HG02588 (cell line): ENCODE measurements around the gene C17orf75.
"Not testable (repeated sequence)": the region's sequence is repeated elsewhere in the genome, so short reads cannot be mapped to it uniquely, and the experiment has no call there.

Experiments
- ATAC-seq: cut with Tn5 transposase; IDR thresholded peaks from one replicate; pipeline ENCODE4 v1.9.1; 2021; ENCODE audit warnings: mild to moderate bottlenecking, moderate library complexity; ENCODE audit not compliant: unreplicated experiment

Gene C17orf75

GRCh38 chr17:32341857-32342602, at the start of gene C17orf75:
TSS of gene C17orf75 (minus strand) at chr17:32342173. CDS start at chr17:32342139, 34 bp downstream.
- peak; percentile 76 for ATAC-seq

- ATAC-seq = no peak
Measured at GRCh38 chr17:32388613-32389459, 46.9 kb upstream of the C17orf75 start.

- ATAC-seq = not testable (repeated sequence)
Measured at GRCh38 chr17:32388128-32388527, 46.2 kb upstream of the C17orf75 start.

GRCh38 chr17:32386844-32387243, 44.9 kb upstream of the C17orf75 start:
- no peak for ATAC-seq

- no peak for ATAC-seq
Measured at GRCh38 chr17:32385971-32386370, 44.0 kb upstream of the C17orf75 start.

DNA sequence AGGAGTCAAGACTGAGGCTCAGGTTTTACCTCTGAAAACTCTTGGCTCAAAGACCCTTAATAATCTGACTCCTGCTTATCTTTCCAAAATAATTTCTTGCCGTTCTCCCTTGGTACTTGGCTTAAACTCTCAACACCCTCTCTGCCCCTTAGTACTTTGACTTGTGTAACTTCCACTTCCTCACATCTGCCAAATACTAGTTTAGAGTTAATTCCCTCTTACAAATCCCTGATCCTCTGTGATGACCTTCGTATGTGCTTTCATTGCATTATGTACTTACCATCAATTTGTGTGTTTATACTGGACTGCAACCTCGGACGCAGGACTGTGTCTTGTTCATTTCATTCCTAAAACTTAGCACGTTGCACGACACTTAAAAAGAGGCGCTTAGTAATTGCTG, 43.1 kb upstream of the C17orf75 start:
- no peak for ATAC-seq

DNA sequence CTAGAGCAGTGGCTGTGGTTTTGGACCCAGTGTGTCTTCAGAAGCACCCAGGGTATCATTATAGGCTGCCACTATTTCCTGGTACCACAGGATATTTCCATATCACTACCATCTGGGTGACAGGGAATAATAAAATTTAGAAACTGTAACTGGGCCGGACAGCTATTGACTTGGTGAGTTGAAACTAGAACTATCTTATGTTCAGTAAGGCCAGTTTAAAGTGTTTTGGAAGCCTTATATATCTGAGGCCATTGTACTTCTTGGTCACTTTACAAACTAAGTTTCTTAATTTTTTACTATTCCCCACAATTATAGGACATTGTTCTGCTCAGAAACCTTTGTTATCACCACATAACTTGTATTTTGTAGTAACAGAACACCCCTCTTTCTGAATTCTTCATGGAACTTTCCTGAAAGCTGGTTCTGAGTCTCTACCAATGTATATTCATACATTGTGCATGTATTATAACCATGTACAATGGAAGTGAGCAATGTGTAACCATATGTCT, 42.0 kb upstream of the C17orf75 start:
- no peak for ATAC-seq

GRCh38 chr17:32382526-32383223, 40.7 kb upstream of the C17orf75 start:
- ATAC-seq = no peak

DNA sequence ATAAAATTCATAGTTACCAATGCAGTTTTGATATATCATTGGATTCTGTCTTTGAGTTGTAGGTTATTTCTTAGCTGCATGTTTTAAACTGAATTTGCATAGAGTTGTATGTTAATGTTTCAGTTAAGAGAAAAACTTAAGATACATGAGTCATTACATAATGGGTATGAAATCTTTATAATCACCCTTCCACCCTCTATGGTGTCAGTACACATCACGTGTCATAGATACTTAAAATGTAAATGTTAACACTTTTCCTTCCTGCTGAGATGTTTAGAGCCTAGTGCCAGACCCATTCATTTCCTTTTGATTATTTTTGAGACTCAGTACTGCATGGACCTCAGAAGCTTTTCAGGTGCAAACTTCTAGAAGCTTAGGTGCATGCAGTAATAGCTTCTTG, 28.5 kb upstream of the C17orf75 start:
- no peak for ATAC-seq

DNA sequence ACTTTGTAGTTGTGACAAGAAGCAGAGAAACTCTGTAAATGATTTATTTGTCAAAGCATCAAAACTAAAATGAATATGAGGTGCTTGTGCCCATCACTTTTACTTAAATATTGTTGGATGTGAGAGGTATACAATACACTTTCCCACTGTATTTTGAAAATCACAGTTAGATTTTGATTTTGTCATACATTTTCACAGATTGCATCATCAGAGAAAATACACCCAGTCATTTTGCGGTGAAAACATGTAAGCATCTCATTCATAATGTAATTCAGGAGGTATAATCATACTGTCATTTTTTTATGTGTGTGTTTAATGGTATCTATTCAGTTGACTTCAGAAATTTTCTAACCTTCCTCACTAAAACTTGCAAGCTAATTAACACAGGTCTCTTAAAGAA, 19.3 kb upstream of the C17orf75 start:
- ATAC-seq = no peak

DNA sequence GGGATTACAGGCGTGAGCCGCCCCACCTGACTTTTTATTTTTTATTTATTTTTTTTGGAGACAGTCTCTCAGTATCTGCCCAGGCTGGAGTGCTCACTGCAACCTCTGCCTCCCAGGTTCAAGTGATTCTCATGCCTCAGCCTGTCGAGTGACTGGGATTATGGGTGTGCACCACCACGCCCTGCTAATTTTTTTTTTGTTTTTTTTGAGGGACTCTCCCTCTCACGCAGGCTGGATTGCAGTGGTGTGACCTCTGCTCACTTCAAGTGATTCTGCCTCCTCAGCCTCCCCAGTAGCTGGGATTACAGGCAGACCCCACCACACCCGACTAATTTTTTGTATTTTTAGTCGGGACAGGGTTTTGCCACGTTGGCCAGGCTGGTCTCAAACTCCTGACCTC, 15.6 kb upstream of the C17orf75 start:
- no peak for ATAC-seq

DNA sequence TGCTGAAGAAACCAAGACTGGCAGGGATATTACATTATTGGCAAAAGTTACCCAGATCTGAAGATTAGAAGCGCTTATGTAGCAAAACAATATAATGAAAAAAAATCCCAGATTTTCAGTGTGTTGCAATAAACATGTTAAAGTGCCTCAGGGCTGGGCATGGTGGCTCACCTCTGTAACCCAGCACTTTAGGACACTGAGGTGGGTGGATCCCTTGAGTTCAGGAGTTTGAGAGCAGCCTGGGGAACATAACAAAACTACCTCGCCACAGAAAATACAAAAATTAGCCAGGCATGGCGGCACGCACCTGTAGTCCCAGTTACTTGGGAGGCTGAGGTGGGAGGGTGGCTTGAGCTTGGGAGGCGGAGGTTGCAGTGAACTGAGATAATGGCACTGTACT, 14.8 kb upstream of the C17orf75 start:
- no peak for ATAC-seq

- ATAC-seq = no peak
Measured at GRCh38 chr17:32356378-32356743, 14.4 kb upstream of the C17orf75 start.

- ATAC-seq = no peak
Measured at GRCh38 chr17:32355649-32356377, 13.8 kb upstream of the C17orf75 start.

- ATAC-seq = not testable (repeated sequence)
Measured at GRCh38 chr17:32352734-32353133, 10.8 kb upstream of the C17orf75 start.

DNA sequence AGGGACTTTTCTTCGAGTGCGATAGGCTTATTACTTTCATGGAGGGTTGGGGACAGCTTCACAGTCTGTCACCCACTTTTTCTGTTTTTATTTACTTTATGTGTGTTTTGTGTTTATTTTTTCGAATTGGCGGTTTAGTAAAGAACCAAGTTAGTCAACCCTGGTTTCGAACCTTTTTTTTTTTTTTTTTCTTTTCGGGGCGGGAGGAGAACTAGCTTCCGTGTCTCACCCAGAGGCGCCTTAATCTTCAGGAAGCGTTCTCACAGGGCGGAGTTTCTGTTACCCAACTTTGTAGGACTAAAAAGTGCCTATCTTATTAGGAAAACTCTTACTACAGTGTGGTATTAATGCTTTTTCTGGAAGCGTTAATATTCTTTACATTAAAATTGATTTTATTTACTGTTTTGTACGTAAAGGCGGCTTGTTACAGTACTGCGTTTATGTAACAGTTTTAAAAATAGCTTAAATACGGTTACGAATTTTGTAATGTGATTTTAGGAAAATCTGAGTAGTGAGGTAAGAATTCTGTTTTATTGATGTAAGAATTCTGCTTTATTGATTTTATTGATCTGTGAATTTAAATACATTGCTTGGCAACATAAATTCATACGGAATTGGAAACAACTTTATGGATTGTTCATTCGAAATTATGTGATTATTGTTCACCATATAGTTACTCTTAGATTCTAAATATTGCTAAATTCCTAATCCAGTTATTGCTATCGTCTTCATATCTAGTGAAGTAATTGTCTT, 8.9 kb upstream of the C17orf75 start:
- ATAC-seq = no peak

GRCh38 chr17:32349854-32350665, 8.1 kb upstream of the C17orf75 start, which contains the start of gene ZNF207:
TSS of gene ZNF207 (plus strand) at chr17:32350157. CDS start at chr17:32350286, 129 bp downstream.
- peak; percentile 89 for ATAC-seq

- no peak for ATAC-seq
Measured at GRCh38 chr17:32349503-32349853, 7.5 kb upstream of the C17orf75 start.

DNA sequence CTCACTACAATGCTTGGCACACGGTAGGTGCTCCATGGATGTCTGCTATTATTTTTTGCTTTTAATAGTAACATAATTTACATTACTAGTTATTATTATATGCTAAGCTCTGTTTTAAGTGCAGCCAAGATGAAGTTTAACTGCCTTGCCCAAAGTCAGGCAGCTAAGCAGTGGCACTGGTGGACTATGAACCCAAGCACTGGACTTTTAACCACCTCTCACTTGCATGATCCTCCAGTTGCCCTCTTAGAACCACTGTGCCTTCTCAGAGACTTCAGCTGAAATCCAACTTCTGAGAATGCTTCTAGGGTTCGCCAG, 6.5 kb upstream of the C17orf75 start:
- ATAC-seq = no peak
